GM23338 (cell line): ENCODE results near the gene NDUFS4. TPM values are rescaled to one million over a fixed set of nuclear protein-coding genes. Genes with fewer than 3 reads are reported as not detected.

Source experiments
- ATAC-seq: fragments of 200-7000 bp; cut with Tn5 transposase; 3 replicates; pipeline ENCODE4 v1.9.1; 2020
- DNase-seq: peaks from one replicate; pipeline ENCODE4 v3.0.0-alpha.2; 2015; ENCODE audit warnings: low spot score
- H2AFZ ChIP-seq: fragments of 200-600 bp; sonication (generic); 2 replicates; pipeline ENCODE4 v1.8.0; 2016; ENCODE audit warnings: antibody characterized with exemption, mild to moderate bottlenecking, moderate library complexity
- H3F3A ChIP-seq: fragments of 200-600 bp; sonication (generic); replicated peaks from 2 replicates; pipeline ENCODE4 v1.8.0; 2017; ENCODE audit warnings: antibody characterized with exemption, mixed run types, low read depth
- H3K27ac ChIP-seq: fragments of 200-600 bp; sonication (generic); 2 replicates; pipeline ENCODE4 v1.6.1; 2016; ENCODE audit warnings: low read depth
- H3K27me3 ChIP-seq: fragments of 200-600 bp; sonication (generic); 2 replicates; pipeline ENCODE4 v1.8.0; 2016; ENCODE audit warnings: mild to moderate bottlenecking, mixed run types, moderate library complexity; ENCODE audit not compliant: insufficient read depth
- H3K36me3 ChIP-seq: fragments of 200-600 bp; sonication (generic); 2 replicates; pipeline ENCODE4 v1.8.0; 2016; ENCODE audit warnings: mild to moderate bottlenecking; ENCODE audit not compliant: insufficient read depth
- H3K4me1 ChIP-seq: fragments of 200-600 bp; sonication (generic); 2 replicates; pipeline ENCODE4 v1.8.0; 2016; ENCODE audit warnings: mild to moderate bottlenecking, moderate library complexity; ENCODE audit not compliant: insufficient read depth
- H3K4me2 ChIP-seq: fragments of 200-600 bp; sonication (generic); 2 replicates; pipeline ENCODE4 v1.7.1; 2017; ENCODE audit warnings: mixed run types
- H3K4me3 ChIP-seq: fragments of 200-600 bp; sonication (generic); 2 replicates; pipeline ENCODE4 v1.6.1; 2016; ENCODE audit warnings: mixed run types
- H3K79me2 ChIP-seq: fragments of 200-600 bp; sonication (generic); replicated peaks from 2 replicates; pipeline ENCODE4 v1.8.0; 2017; ENCODE audit warnings: mild to moderate bottlenecking; ENCODE audit not compliant: insufficient read depth
- H3K9me2 ChIP-seq: fragments of 200-600 bp; sonication (generic); 2 replicates; pipeline ENCODE4 v1.8.0; 2017; ENCODE audit not compliant: insufficient read depth
- H4K20me1 ChIP-seq: fragments of 200-600 bp; sonication (generic); replicated peaks from 2 replicates; pipeline ENCODE4 v1.8.0; 2017; ENCODE audit warnings: mild to moderate bottlenecking; ENCODE audit not compliant: insufficient read depth
- H3K27ac Mint-ChIP-seq: 2 replicates; pipeline ENCODE4 v1.8.0; 2020; ENCODE audit warnings: inconsistent platforms, mild to moderate bottlenecking, moderate library complexity, mixed read lengths
- H3K27me3 Mint-ChIP-seq: 3 replicates; pipeline ENCODE4 v1.8.0; 2022; ENCODE audit warnings: low read depth, mild to moderate bottlenecking, moderate library complexity, mixed read lengths, inconsistent platforms; ENCODE audit not compliant: insufficient read depth, poor library complexity
- H3K36me3 Mint-ChIP-seq: 3 replicates; pipeline ENCODE4 v1.8.0; 2021; ENCODE audit warnings: low read depth, mild to moderate bottlenecking, inconsistent platforms, moderate library complexity, mixed read lengths
- H3K4me1 Mint-ChIP-seq: 3 replicates; pipeline ENCODE4 v1.8.0; 2020; ENCODE audit warnings: mild to moderate bottlenecking, inconsistent platforms, mixed read lengths
- H3K4me3 Mint-ChIP-seq: 3 replicates; pipeline ENCODE4 v1.8.0; 2021; ENCODE audit warnings: moderate library complexity, mild to moderate bottlenecking, inconsistent platforms, mixed read lengths
- H3K9me3 Mint-ChIP-seq: 3 replicates; pipeline ENCODE4 v1.8.0; 2020; ENCODE audit warnings: moderate library complexity, mild to moderate bottlenecking, inconsistent platforms, mixed read lengths
- CREB1 ChIP-seq: fragments of 250-450 bp; sonication (Bioruptor Pico); IDR thresholded peaks from 2 replicates; pipeline ENCODE4 v1.5.0; 2020; ENCODE audit warnings: low read depth, mild to moderate bottlenecking, moderate library complexity
- EZH2 ChIP-seq: fragments of 200-600 bp; sonication (generic); IDR thresholded peaks from one replicate; pipeline ENCODE4 v1.8.0; 2017; ENCODE audit warnings: antibody characterized with exemption, mild to moderate bottlenecking, low read depth; ENCODE audit not compliant: unreplicated experiment
- JUNB ChIP-seq: IDR thresholded peaks from one replicate; pipeline ENCODE4 v1.6.1; 2016; ENCODE audit warnings: antibody characterized with exemption; ENCODE audit not compliant: unreplicated experiment
- STAT1 ChIP-seq: IDR thresholded peaks from one replicate; pipeline ENCODE4 v1.6.1; 2016; ENCODE audit warnings: antibody characterized with exemption; ENCODE audit not compliant: unreplicated experiment
- ZNF114 ChIP-seq: fragments of 250-450 bp; sonication (Bioruptor Pico); IDR thresholded peaks from 2 replicates; pipeline ENCODE4 v1.5.0; 2020; ENCODE audit warnings: mild to moderate bottlenecking, moderate library complexity
- polyA plus RNA-seq: library from polyadenylated mRNA; unstranded; fragments of >200 nt; fragmentation: Nextera tagmentation; extraction: Ambion mirVana; gene quantifications from 2 replicates; pipeline ENCODE4 v1.2.1, GENCODE V29; 2016
- total RNA-seq: library from RNA; depleted of rRNA; stranded (reverse); fragments of >200 nt; shearing (Covaris generic); gene quantifications from 2 replicates; pipeline ENCODE4 v1.2.3, GENCODE V29; 2014
- TF ChIP-seq, protein P1 (sequence below): IDR thresholded peaks from one replicate; pipeline ENCODE4 v1.6.1; 2018; ENCODE audit warnings: antibody characterized with exemption; ENCODE audit not compliant: unreplicated experiment
- TF ChIP-seq, protein P2 (sequence below): IDR thresholded peaks from 2 replicates; pipeline ENCODE4 v1.6.1; 2016; ENCODE audit warnings: antibody characterized with exemption

Gene NDUFS4
- total and polyA plus RNA-seq, 2 experiments from 2014 or later: 65.6 to 151 TPM

DNA sequence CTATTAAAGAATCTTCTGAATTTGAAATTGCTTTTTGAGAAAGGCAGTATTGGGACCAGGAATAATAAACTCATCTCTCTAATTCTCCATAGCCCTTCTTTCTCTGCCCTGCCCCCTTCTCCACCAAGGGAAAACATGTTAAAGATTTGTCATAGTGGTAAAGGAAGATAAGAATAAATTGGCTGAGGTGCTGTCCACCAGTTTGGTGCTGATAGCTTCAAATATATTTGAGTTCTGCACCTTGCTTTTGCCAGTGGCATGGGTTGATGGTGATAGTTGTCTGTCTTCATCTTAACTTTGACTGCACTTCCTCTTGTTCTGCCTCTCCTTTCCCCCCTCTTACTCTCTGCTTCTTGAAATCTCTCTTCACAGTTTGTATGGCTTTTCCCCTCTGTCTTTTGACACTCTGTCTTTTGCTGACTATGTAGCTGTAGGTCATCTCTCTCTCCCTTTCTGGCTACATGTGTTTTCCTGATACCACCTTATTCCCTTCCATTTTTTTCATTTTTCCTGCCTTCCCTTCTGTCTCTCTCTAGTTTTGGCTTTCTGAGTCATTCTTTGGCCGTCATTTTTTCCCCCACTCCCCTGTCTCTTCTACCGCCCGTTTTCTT, 56.6 kb downstream of the NDUFS4 start:
- Histone ChIP-seq H3K79me2 (no peaks in the 10 kb centered on the region; the same call in 1 of the 2 replicates), H2AFZ (no peak overlapping the region), H3K4me2 (no peak overlapping the region), H3K27ac (no peak overlapping the region), H3K27me3 (no peaks in the 10 kb centered on the region), H3F3A (no peaks in the 10 kb centered on the region), H3K9me2 (no peaks in the 10 kb centered on the region), H3K36me3 (no peaks in the 10 kb centered on the region), H4K20me1 (no peaks in the 10 kb centered on the region), H3K4me1 (peaks cover 30% of the 10 kb centered on the region), H3K4me3 (no peak overlapping the region)
- no peaks in the 10 kb centered on the region for H3K9me3 Mint-ChIP-seq
- peak; percentile 48 for DNase-seq
- H3K27me3 Mint-ChIP-seq: peaks cover 3% of the 10 kb centered on the region
- no peak overlapping the region for H3K27ac Mint-ChIP-seq
- TF ChIP-seq JUNB: no peak
- TF ChIP-seq CREB1 (CRISPR knock-in tag): no peak
- TF ChIP-seq, protein P1, sequence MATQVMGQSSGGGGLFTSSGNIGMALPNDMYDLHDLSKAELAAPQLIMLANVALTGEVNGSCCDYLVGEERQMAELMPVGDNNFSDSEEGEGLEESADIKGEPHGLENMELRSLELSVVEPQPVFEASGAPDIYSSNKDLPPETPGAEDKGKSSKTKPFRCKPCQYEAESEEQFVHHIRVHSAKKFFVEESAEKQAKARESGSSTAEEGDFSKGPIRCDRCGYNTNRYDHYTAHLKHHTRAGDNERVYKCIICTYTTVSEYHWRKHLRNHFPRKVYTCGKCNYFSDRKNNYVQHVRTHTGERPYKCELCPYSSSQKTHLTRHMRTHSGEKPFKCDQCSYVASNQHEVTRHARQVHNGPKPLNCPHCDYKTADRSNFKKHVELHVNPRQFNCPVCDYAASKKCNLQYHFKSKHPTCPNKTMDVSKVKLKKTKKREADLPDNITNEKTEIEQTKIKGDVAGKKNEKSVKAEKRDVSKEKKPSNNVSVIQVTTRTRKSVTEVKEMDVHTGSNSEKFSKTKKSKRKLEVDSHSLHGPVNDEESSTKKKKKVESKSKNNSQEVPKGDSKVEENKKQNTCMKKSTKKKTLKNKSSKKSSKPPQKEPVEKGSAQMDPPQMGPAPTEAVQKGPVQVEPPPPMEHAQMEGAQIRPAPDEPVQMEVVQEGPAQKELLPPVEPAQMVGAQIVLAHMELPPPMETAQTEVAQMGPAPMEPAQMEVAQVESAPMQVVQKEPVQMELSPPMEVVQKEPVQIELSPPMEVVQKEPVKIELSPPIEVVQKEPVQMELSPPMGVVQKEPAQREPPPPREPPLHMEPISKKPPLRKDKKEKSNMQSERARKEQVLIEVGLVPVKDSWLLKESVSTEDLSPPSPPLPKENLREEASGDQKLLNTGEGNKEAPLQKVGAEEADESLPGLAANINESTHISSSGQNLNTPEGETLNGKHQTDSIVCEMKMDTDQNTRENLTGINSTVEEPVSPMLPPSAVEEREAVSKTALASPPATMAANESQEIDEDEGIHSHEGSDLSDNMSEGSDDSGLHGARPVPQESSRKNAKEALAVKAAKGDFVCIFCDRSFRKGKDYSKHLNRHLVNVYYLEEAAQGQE: peak; percentile 76
- TF ChIP-seq, protein P2, sequence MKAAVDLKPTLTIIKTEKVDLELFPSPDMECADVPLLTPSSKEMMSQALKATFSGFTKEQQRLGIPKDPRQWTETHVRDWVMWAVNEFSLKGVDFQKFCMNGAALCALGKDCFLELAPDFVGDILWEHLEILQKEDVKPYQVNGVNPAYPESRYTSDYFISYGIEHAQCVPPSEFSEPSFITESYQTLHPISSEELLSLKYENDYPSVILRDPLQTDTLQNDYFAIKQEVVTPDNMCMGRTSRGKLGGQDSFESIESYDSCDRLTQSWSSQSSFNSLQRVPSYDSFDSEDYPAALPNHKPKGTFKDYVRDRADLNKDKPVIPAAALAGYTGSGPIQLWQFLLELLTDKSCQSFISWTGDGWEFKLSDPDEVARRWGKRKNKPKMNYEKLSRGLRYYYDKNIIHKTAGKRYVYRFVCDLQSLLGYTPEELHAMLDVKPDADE: no peak
- TF ChIP-seq STAT1: no peak
- H3K36me3 Mint-ChIP-seq: peaks cover 1% of the 10 kb centered on the region; the same call in 2 of the 3 replicates
- H3K4me3 Mint-ChIP-seq: no peak overlapping the region
- H3K4me1 Mint-ChIP-seq: peaks cover 30% of the 10 kb centered on the region
- no peak for ATAC-seq

DNA sequence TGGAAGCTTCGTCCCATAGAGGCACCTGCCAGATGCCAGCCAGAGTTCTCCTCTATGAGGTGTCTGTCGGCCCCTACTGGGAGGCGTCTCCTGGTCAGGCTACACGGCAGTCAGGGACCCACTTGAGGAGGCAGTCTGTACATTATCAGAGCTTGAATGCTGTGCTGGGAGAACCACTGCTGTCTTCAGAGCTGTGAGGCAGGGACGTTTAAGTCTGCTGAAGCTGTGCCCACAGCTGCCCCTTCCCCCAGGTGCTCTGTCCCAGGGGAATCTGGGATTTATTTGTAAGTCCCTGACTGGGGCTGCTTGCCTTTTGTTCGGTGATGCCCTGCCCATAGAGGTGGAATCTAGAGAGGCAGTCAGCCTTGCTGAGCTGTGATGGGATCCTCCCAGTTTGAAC, 70.8 kb downstream of the NDUFS4 start:
- H3K79me2 ChIP-seq: peaks cover 48% of the 10 kb centered on the region
- 0 out of 2 replicates have a peak, but pooled peaks cover 5% of the 10 kb centered on the region for H3K36me3 ChIP-seq
- no peak overlapping the region for H2AFZ ChIP-seq
- H3F3A ChIP-seq: no peaks in the 10 kb centered on the region
- H3K27me3 ChIP-seq: no peaks in the 10 kb centered on the region
- H3K9me2 ChIP-seq: peaks cover 4% of the 10 kb centered on the region; the same call in 1 of the 2 replicates
- H3K27me3 Mint-ChIP-seq: peaks cover 4% of the 10 kb centered on the region
- H3K4me2 ChIP-seq: no peak overlapping the region
- no peak overlapping the region for H3K27ac Mint-ChIP-seq
- peaks cover 13% of the 10 kb centered on the region for H3K4me1 ChIP-seq
- H3K9me3 Mint-ChIP-seq: peaks cover 56% of the 10 kb centered on the region
- peaks cover 14% of the 10 kb centered on the region for H3K4me1 Mint-ChIP-seq
- no peak overlapping the region for H3K27ac ChIP-seq
- no peak overlapping the region for H3K4me3 Mint-ChIP-seq
- H3K4me3 ChIP-seq: no peak overlapping the region
- peaks cover 65% of the 10 kb centered on the region for H3K36me3 Mint-ChIP-seq
- H4K20me1 ChIP-seq: no peaks in the 10 kb centered on the region; the same call in 1 of the 2 replicates
- DNase-seq (no peak), ATAC-seq (no peak)
- TF ChIP-seq EZH2 (no peak), ZNF114 (CRISPR knock-in tag) (no peak)
- TF ChIP-seq, protein P1: no peak
- TF ChIP-seq, protein P2: no peak
